AG04449 (cell line): ENCODE results near the gene SMCHD1.
"Not testable (repeated sequence)": the region's sequence is repeated elsewhere in the genome, so short reads cannot be mapped to it uniquely, and the experiment has no call there.

Experiments used
- CTCF ChIA-PET: fragments of 350-600 bp; formaldehyde crosslinking; extraction: SDS; loops from one replicate; lab custom pipeline; 2021; ENCODE audit warnings: antibody characterized with exemption; lab: Yijun Ruan, JAX
- POLR2A ChIA-PET: fragments of 400-600, 350-600 bp; formaldehyde crosslinking; extraction: SDS; loops from one replicate; lab custom pipeline; 2020; ENCODE audit warnings: antibody characterized with exemption, inconsistent platforms; lab: Yijun Ruan, JAX
- DNase-seq: peaks from one replicate; pipeline ENCODE4 v3.0.0-alpha.2; 2010; ENCODE audit warnings: low read depth, low spot score
- H3K4me3 ChIP-seq: 2 replicates; pipeline ENCODE4 v1.5.1; 2011; ENCODE audit warnings: low read depth, mild to moderate bottlenecking, control low read depth, low read length
- TF ChIP-seq, protein P1 (sequence below): IDR thresholded peaks from one replicate; pipeline ENCODE4 v1.5.1; 2011; ENCODE audit warnings: mild to moderate bottlenecking, moderate library complexity, low read length, control low read depth, inconsistent platforms; ENCODE audit not compliant: insufficient read depth; ENCODE audit errors: missing control alignments

Gene SMCHD1

DNA sequence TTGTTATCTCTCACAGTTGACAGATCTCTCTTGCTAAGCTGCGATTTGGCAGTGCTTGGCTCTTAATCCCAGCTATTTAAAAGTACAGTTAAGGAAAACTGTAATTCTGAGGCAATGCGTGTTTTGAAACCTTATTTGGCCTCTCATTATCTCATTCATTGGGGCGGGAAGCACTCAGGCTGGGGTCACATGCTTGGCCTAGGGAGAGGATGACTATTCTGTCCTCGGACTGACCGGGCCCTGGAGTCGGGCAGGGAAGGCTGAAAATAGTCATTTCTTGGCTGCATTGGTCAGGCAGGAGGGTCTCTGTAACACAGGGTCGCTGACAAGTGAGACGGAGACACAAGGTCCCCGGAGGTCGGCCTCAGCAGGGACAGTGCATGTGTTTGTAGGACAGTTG is 171.1 kb downstream of the SMCHD1 start:
- CTCF ChIA-PET = no interaction called here
- TF ChIP-seq, protein P1, sequence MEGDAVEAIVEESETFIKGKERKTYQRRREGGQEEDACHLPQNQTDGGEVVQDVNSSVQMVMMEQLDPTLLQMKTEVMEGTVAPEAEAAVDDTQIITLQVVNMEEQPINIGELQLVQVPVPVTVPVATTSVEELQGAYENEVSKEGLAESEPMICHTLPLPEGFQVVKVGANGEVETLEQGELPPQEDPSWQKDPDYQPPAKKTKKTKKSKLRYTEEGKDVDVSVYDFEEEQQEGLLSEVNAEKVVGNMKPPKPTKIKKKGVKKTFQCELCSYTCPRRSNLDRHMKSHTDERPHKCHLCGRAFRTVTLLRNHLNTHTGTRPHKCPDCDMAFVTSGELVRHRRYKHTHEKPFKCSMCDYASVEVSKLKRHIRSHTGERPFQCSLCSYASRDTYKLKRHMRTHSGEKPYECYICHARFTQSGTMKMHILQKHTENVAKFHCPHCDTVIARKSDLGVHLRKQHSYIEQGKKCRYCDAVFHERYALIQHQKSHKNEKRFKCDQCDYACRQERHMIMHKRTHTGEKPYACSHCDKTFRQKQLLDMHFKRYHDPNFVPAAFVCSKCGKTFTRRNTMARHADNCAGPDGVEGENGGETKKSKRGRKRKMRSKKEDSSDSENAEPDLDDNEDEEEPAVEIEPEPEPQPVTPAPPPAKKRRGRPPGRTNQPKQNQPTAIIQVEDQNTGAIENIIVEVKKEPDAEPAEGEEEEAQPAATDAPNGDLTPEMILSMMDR = no peak
- POLR2A ChIA-PET = no interaction called here

DNA sequence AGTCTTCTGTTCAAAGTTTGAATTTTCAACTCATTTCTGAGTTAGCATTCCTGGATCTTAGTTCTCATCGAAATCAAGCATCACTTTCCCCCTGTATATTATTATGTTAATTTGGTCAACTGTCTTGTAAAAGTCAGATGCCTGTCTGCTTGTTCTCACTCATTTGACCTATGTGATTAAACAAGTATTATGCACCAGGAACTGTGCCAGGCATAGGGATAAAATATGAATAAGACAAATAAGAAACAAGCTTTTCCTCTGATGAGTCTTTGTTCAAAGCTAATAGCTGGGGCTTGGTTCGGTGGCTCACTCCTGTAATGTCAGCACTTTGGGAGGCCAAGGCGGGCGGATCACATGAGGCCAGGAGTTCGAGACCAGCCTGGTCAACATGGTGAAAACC is 171.5 kb downstream of the SMCHD1 start:
- POLR2A ChIA-PET = no interaction called here
- no peak overlapping the region for H3K4me3 ChIP-seq
- CTCF ChIA-PET = no interaction called here
- no peak for DNase-seq
- TF ChIP-seq, protein P1 = no peak

More for the DNA sequence above, 171.1 kb downstream of the SMCHD1 start:
- no peak for DNase-seq
- H3K4me3 ChIP-seq = no peak overlapping the region

DNA sequence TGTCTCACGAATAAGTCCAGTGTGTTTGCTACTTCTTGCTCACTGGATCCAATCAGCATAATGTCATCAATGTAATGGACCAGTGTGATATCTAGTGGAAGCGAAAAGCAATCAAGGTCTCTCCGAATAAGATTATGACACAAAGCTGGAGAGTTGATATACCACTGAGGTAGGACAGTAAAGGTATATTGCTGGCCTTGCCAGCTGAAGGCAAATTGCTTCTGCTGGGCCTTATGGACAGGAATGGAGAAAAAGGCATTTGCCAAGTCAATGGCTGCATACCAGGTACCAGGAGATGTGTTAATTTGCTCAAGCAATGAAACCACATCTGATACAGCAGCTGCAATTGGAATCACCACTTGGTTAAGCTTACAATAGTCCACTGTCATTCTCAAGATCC is 180.6 kb downstream of the SMCHD1 start:
- POLR2A ChIA-PET, H3K4me3 ChIP-seq, DNase-seq: not testable (repeated sequence)
- CTCF ChIA-PET = interaction anchor here (0.9 kb wide), 1 partner anchor 13 kb away, joined by 3 read pairs; no protein-coding TSS in a partner anchor

- H3K4me3 ChIP-seq, POLR2A ChIA-PET, DNase-seq, CTCF ChIA-PET: not testable (repeated sequence)
Observed at GRCh38 chr18:2837290-2837689, 181.8 kb downstream of the SMCHD1 start.

GRCh38 chr18:2839202-2839601 is 183.7 kb downstream of the SMCHD1 start:
- ChIA-PET CTCF (no interaction called here), POLR2A (no interaction called here)
- TF ChIP-seq, protein P1 = no peak
- no peak overlapping the region for H3K4me3 ChIP-seq
- no peak for DNase-seq

DNA sequence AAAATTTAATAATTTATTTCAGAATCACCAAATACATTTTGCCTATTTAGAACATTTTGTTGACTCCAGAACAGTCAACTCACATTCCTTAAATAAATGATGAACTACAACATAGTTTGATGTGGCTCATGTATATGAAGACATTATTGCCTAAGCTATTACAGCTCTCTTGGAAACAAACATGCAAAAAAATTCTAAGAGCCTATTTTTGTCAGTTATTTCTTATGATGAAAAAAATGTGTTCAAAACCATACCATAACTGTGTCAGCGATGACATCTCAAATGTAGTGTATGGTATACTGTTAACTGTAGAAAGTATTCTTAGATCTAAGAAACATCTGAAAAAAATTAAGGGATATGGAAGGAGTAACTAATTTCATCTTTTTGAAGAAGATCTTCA is 185.0 kb downstream of the SMCHD1 start:
- POLR2A ChIA-PET = no interaction called here
- H3K4me3 ChIP-seq = no peak overlapping the region
- DNase-seq = no peak
- CTCF ChIA-PET = interaction anchor here (1.0 kb wide), 1 partner anchor 12 kb away, joined by 3 read pairs; no protein-coding TSS in a partner anchor
- TF ChIP-seq, protein P1 = no peak

DNA sequence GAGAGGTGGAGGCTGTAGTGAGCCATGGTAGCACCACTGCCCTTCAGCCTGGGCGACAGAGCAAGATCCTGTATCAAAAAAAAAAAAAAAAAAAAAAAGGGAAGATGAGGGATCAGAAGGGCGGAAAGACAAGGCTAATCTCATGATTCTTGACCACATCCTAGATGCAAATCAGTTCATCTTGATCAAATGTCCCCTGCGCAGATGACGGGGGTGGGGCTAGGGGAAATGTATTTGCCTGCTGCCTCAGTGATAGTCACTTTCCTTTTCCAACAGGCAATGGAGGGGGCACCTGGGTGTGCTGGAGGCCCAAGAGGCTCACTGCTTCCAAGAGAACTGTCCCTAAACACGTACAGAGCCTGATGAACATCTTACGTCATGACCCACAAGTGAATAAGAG is 187.6 kb downstream of the SMCHD1 start:
- DNase-seq = no peak
- CTCF ChIA-PET = no interaction called here
- TF ChIP-seq, protein P1 = no peak
- H3K4me3 ChIP-seq = no peak overlapping the region
- POLR2A ChIA-PET = no interaction called here
